GM12878 (cell line): ENCODE data around the gene FLT3LG. TPM values are rescaled to one million over a fixed set of nuclear protein-coding genes. Genes with fewer than 3 reads are reported as not detected.

Experiments
- ATAC-seq: fragments of 200-7000 bp; cut with Tn5 transposase; 3 replicates; pipeline ENCODE4 v1.9.1; 2020; ENCODE audit warnings: mild to moderate bottlenecking, moderate library complexity
- BruUV-seq: library from RNA; stranded (reverse); fragments of 400-500 nt; replicated peaks from 2 replicates; lab custom pipeline; 2021; lab: Mats Ljungman, UMichigan
- CTCF ChIA-PET: fragments of 300-600 bp; sonication (Branson Sonifier 250); formaldehyde crosslinking; extraction: SDS; loops from one replicate; lab custom pipeline; 2021; ENCODE audit warnings: inconsistent platforms; lab: Yijun Ruan, JAX
- POLR2A ChIA-PET: fragments of 350-600 bp; formaldehyde crosslinking; extraction: SDS; loops from one replicate; lab custom pipeline; 2021; ENCODE audit warnings: inconsistent platforms; lab: Charles Lee
- RAD21 ChIA-PET: fragments of 300-600 bp; sonication (Branson Sonifier 250); formaldehyde crosslinking; loops from one replicate; lab custom pipeline; 2023; ENCODE audit warnings: antibody characterized with exemption; ENCODE audit not compliant: unreplicated experiment; lab: Charles Lee
- SMC1A ChIA-PET: fragments of 300-600 bp; sonication (Branson Sonifier 250); formaldehyde crosslinking; loops from one replicate; lab custom pipeline; 2023; ENCODE audit not compliant: unreplicated experiment, uncharacterized antibody; lab: Charles Lee
- DNase-seq: peaks from one replicate; pipeline ENCODE4 v3.0.0-alpha.2; 2011; ENCODE audit warnings: low read depth, low spot score
- FAIRE-seq: peaks from 3 replicates; lab custom pipeline; 2011; peaks lifted over from hg19 to GRCh38; lab: Jason Lieb, UNC
- H2AFZ ChIP-seq: 2 replicates; pipeline ENCODE4 v1.6.0; 2011; ENCODE audit warnings: low read depth, low read length, control low read depth; ENCODE audit not compliant: control insufficient read depth
- H3K27ac ChIP-seq: 2 replicates; pipeline ENCODE4 v1.5.1; 2011; ENCODE audit warnings: control low read depth; ENCODE audit not compliant: control insufficient read depth, insufficient read depth
- H3K27me3 ChIP-seq, 2 experiments: replicated peaks in 1 of 2; 2 replicates each; pipeline versions ENCODE4 v1.6.0 to v1.6.1; 2011; ENCODE audit warnings: low read length in 1 of 2; ENCODE audit not compliant: control insufficient read depth in 2 of 2, insufficient read depth in 2 of 2
- H3K36me3 ChIP-seq, 2 experiments: 2 replicates each; pipeline ENCODE4 v1.5.1; 2011; ENCODE audit warnings: low read length in 1 of 2; ENCODE audit not compliant: control insufficient read depth in 2 of 2, insufficient read depth in 2 of 2
- H3K4me1 ChIP-seq: 2 replicates; pipeline ENCODE4 v1.6.1; 2011; ENCODE audit warnings: mild to moderate bottlenecking, low read length, moderate library complexity, mixed read lengths; ENCODE audit not compliant: control insufficient read depth, insufficient read depth
- H3K4me2 ChIP-seq: 2 replicates; pipeline ENCODE4 v1.6.0; 2011; ENCODE audit warnings: control low read depth; ENCODE audit not compliant: control insufficient read depth, insufficient read depth
- H3K4me3 ChIP-seq: fragments of 200-600 bp; sonication (generic); 2 replicates; pipeline ENCODE4 v1.5.1; 2016
- H3K79me2 ChIP-seq: 2 replicates; pipeline ENCODE4 v1.6.0; 2011; ENCODE audit warnings: low read length; ENCODE audit not compliant: control insufficient read depth, insufficient read depth
- H3K9ac ChIP-seq: 2 replicates; pipeline ENCODE4 v1.8.0; 2011; ENCODE audit warnings: low read length, control low read depth, mixed read lengths; ENCODE audit not compliant: control insufficient read depth, insufficient read depth
- H3K9me3 ChIP-seq: replicated peaks from 3 replicates; pipeline ENCODE4 v1.5.1; 2011; ENCODE audit warnings: mild to moderate bottlenecking, low read length; ENCODE audit not compliant: control insufficient read depth, insufficient read depth
- H4K20me1 ChIP-seq: 2 replicates; pipeline ENCODE4 v1.6.0; 2011; ENCODE audit not compliant: control insufficient read depth, insufficient read depth
- ATF7 ChIP-seq: fragments of 450-650 bp; IDR thresholded peaks from 2 replicates; pipeline ENCODE4 v1.6.1; 2016; ENCODE audit warnings: low read depth, mild to moderate bottlenecking
- BRCA1 ChIP-seq: IDR thresholded peaks from 2 replicates; pipeline ENCODE4 v1.6.1; 2011; ENCODE audit warnings: low read depth, low read length, improper control_type of control experiment
- JUND ChIP-seq: IDR thresholded peaks from 2 replicates; pipeline ENCODE4 v1.6.1; 2012; ENCODE audit warnings: low read depth, mild to moderate bottlenecking, low read length, improper control_type of control experiment, moderate library complexity
- KLF5 ChIP-seq: fragments of 450-650 bp; IDR thresholded peaks from 2 replicates; pipeline ENCODE4 v1.6.1; 2014; ENCODE audit warnings: mild to moderate bottlenecking; ENCODE audit not compliant: partially characterized antibody
- MEF2B ChIP-seq: fragments of 450-650 bp; IDR thresholded peaks from 2 replicates; pipeline ENCODE4 v1.6.1; 2018; ENCODE audit warnings: mild to moderate bottlenecking, moderate library complexity; ENCODE audit not compliant: partially characterized antibody, poor library complexity, severe bottlenecking
- MYB ChIP-seq: fragments of 150-350 bp; IDR thresholded peaks from 2 replicates; pipeline ENCODE4 v1.6.1; 2014; ENCODE audit warnings: mild to moderate bottlenecking, low read depth, low read length, borderline replicate concordance
- NBN ChIP-seq: fragments of 450-650 bp; IDR thresholded peaks from 2 replicates; pipeline ENCODE4 v1.6.1; 2016
- NFYA ChIP-seq: IDR thresholded peaks from 2 replicates; pipeline ENCODE4 v1.6.1; 2011; ENCODE audit warnings: low read depth, mild to moderate bottlenecking, low read length, improper control_type of control experiment, borderline replicate concordance
- NRF1 ChIP-seq: conservative IDR thresholded peaks from 2 replicates; pipeline ENCODE4 v1.6.1; 2011; ENCODE audit warnings: mild to moderate bottlenecking, low read depth, low read length, improper control_type of control experiment
- POU2F2 ChIP-seq: IDR thresholded peaks from 3 replicates; pipeline ENCODE4 v1.6.1; 2011; ENCODE audit warnings: low read depth, mild to moderate bottlenecking, low read length, borderline replicate concordance
- RAD51 ChIP-seq: fragments of 450-650 bp; IDR thresholded peaks from 2 replicates; pipeline ENCODE4 v1.6.1; 2016; ENCODE audit warnings: moderate library complexity, mild to moderate bottlenecking, inconsistent platforms
- RELA ChIP-seq: fragments of 450-650 bp; IDR thresholded peaks from 2 replicates; pipeline ENCODE4 v1.8.0; 2014; ENCODE audit warnings: borderline replicate concordance; ENCODE audit not compliant: partially characterized antibody
- TCF12 ChIP-seq: IDR thresholded peaks from 2 replicates; pipeline ENCODE4 v1.6.1; 2011; ENCODE audit warnings: low read depth, mild to moderate bottlenecking, low read length
- WGBS: methylation state at CpG from one replicate; pipeline ENCODE4 v1.1.6; 2016; ENCODE audit warnings: low lambda C conversion rate; ENCODE audit not compliant: insufficient replicate concordance, insufficient coverage; ENCODE audit errors: missing lambda C conversion rate; 5-methylcytosine and 5-hydroxymethylcytosine counted together
- in situ Hi-C: fragments of 300-500 bp; cut with MboI; formaldehyde crosslinking; loops from 9 replicates; pipeline ENCODE4 v1.14.3; 2018; ENCODE audit warnings: mixed read lengths
- intact Hi-C: fragments of 100-400 bp; cut with micrococcal nuclease; formaldehyde crosslinking; loops from one replicate; pipeline ENCODE4 v1.14.2; 2022; ENCODE audit not compliant: unreplicated experiment
- polyA plus RNA-seq, 11 experiments: library from polyadenylated mRNA; depleted of rRNA in 4 of 11; unstranded in 6 of 11; stranded (reverse) in 5 of 11; fragments of >200 nt; fragmentation: Nextera tagmentation in 4 of 11; fragmentation: Illumina TruSeq in 1 of 11; extraction: Ambion mirVana in 4 of 11; extraction: Trizol in 1 of 11; gene quantifications; 1 replicate in 1 of 11; 2 replicates in 10 of 11; pipeline versions ENCODE4 v1.2.1 to v1.2.3, GENCODE V29; 2011 to 2016; ENCODE audit warnings: inconsistent platforms in 2 of 11, missing spikeins in 2 of 11, low read depth in 1 of 11
- total RNA-seq, 4 experiments: library from RNA; depleted of rRNA in 3 of 4; stranded (reverse); fragments of >200 nt in 3 of 4; fragmentation: Illumina TruSeq in 1 of 4; extraction: Trizol in 1 of 4; gene quantifications; 2 replicates each; pipeline versions ENCODE4 v1.2.1 to v1.2.3, GENCODE V29; 2013 to 2021
- TF ChIP-seq, protein P1 (sequence below): fragments of 450-650 bp; IDR thresholded peaks from 2 replicates; pipeline ENCODE4 v1.6.1; 2017; ENCODE audit warnings: mild to moderate bottlenecking
- TF ChIP-seq, protein P2 (sequence below): fragments of 450-650 bp; IDR thresholded peaks from 2 replicates; pipeline ENCODE4 v1.6.1; 2017; ENCODE audit warnings: low read depth, mild to moderate bottlenecking, moderate library complexity
- TF ChIP-seq, protein P3 (sequence below): IDR thresholded peaks from 2 replicates; pipeline ENCODE4 v1.6.1; 2012; ENCODE audit warnings: low read length, inconsistent platforms

Gene FLT3LG
- total and polyA plus RNA-seq, 10 of the 15 experiments (the other 5 are each of a cell fraction or from before 2014, with no cell fraction given), result 0.68 to 13.1 (median 4.3) TPM

DNA sequence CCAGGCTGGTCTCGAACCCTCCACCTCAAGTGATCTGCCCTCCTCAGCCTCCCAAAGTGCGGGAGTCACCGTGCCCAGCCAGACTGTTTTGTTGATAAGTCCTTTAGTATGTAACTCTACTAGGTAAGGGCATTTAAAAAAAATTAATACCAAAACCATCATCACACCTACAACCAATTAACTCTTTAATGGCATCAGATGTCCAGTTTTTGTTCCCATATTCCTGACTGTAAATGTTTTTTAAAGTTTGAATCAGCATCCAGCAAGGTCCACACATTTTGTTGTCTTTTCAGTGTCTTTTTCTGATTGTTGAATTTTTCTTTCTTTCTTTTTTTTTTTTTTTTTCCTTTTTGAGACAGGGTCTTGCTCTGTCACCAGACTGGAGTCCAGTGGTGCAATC is 44.0 kb downstream of the FLT3LG start (continued):
- TF ChIP-seq, protein P1, sequence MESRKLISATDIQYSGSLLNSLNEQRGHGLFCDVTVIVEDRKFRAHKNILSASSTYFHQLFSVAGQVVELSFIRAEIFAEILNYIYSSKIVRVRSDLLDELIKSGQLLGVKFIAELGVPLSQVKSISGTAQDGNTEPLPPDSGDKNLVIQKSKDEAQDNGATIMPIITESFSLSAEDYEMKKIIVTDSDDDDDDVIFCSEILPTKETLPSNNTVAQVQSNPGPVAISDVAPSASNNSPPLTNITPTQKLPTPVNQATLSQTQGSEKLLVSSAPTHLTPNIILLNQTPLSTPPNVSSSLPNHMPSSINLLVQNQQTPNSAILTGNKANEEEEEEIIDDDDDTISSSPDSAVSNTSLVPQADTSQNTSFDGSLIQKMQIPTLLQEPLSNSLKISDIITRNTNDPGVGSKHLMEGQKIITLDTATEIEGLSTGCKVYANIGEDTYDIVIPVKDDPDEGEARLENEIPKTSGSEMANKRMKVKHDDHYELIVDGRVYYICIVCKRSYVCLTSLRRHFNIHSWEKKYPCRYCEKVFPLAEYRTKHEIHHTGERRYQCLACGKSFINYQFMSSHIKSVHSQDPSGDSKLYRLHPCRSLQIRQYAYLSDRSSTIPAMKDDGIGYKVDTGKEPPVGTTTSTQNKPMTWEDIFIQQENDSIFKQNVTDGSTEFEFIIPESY, result no peak
- no peak for TF ChIP-seq JUND
- TF ChIP-seq POU2F2, result no peak
- TF ChIP-seq, protein P2, sequence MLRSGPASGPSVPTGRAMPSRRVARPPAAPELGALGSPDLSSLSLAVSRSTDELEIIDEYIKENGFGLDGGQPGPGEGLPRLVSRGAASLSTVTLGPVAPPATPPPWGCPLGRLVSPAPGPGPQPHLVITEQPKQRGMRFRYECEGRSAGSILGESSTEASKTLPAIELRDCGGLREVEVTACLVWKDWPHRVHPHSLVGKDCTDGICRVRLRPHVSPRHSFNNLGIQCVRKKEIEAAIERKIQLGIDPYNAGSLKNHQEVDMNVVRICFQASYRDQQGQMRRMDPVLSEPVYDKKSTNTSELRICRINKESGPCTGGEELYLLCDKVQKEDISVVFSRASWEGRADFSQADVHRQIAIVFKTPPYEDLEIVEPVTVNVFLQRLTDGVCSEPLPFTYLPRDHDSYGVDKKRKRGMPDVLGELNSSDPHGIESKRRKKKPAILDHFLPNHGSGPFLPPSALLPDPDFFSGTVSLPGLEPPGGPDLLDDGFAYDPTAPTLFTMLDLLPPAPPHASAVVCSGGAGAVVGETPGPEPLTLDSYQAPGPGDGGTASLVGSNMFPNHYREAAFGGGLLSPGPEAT, result no peak
- TF ChIP-seq RAD51, result no peak

DNA sequence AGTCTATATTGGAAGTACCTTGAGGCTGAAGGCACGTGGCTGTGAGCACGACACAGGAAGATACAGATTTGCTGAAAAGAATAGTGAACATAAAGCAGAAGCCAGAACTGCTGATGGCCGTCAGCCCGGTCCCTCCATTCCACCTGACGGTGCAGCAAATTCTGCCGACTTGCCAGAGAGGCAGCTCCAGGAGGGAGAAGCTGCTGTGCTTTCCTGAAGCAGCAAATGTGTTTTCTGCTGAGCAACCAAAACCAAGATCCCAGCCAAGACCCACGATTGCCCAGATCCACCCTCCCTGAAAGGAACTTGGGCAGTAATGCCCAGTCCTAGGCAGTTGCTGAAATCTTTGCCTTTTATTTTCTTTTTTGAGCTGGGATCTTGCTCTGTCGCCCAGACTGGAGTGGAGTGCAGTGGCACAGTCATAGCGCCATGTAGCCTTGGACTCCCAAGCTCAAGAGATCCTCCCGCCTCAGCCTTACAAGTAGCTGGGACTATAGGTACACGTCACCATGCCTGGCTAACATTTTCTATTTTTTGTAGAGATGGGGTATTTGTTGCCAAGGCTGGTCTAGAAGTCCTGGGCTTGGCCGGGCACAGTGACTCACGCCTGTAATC is 46.8 kb downstream of the FLT3LG start:
- POLR2A ChIA-PET, result no interaction called here
- Histone ChIP-seq H3K27ac (no peak overlapping the region), H3K36me3 (no peaks in the 10 kb centered on the region), H3K9ac (no peak overlapping the region), H3K4me2 (no peak overlapping the region), H3K9me3 (no peaks in the 10 kb centered on the region), H3K27me3 (no peaks in the 10 kb centered on the region; a peak in 1 of 4 replicates), H4K20me1 (no peaks in the 10 kb centered on the region), H3K4me3 (no peak overlapping the region), H3K79me2 (no peaks in the 10 kb centered on the region), H2AFZ (no peak overlapping the region), H3K4me1 (no peaks in the 10 kb centered on the region)
- FAIRE-seq, result no peak
- DNase-seq, result no peak
- RAD21 ChIA-PET, result no interaction called here
- SMC1A ChIA-PET, result interaction anchor here (1.0 kb wide), 1 partner anchor 27 kb away, joined by 5 read pairs; no protein-coding TSS in a partner anchor
- BruUV-seq, result no TSS peak
- 50% methylated on average over 13 of the region's 13 CpGs for WGBS
- intact Hi-C loops, result no loop called here
- in situ Hi-C loops, result no loop called here
- no peak for ATAC-seq
- CTCF ChIA-PET, result interaction anchor here (1.0 to 1.8 kb wide), 4 partner anchors 26 to 49 kb away, joined by 3 to 6 read pairs (median 6); no protein-coding TSS in a partner anchor
- TF ChIP-seq, protein P2, result no peak
- TF ChIP-seq NBN (no peak), TCF12 (no peak), BRCA1 (no peak), MEF2B (no peak), RELA (no peak), NRF1 (no peak), KLF5 (no peak), ATF7 (no peak), NFYA (no peak), MYB (no peak)
- TF ChIP-seq, protein P3, sequence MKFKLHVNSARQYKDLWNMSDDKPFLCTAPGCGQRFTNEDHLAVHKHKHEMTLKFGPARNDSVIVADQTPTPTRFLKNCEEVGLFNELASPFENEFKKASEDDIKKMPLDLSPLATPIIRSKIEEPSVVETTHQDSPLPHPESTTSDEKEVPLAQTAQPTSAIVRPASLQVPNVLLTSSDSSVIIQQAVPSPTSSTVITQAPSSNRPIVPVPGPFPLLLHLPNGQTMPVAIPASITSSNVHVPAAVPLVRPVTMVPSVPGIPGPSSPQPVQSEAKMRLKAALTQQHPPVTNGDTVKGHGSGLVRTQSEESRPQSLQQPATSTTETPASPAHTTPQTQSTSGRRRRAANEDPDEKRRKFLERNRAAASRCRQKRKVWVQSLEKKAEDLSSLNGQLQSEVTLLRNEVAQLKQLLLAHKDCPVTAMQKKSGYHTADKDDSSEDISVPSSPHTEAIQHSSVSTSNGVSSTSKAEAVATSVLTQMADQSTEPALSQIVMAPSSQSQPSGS, result no peak
